B cell (primary cell): ENCODE measurements around the gene TRAF3. TPM values are rescaled to one million over a fixed set of nuclear protein-coding genes. Genes with fewer than 3 reads are reported as not detected.

ENCODE experiments used
- ATAC-seq: fragments of 200-7000 bp; cut with Tn5 transposase; one replicate; pipeline ENCODE4 v1.10.0; 2021; ENCODE audit warnings: low read depth, mild to moderate bottlenecking, moderate number of reproducible peaks, moderate library complexity
- CTCF ChIA-PET: fragments of 350-600 bp; sonication (Branson Sonifier 250); formaldehyde crosslinking; loops from one replicate; lab custom pipeline; 2021; ENCODE audit warnings: antibody characterized with exemption, inconsistent platforms; lab: Charles Lee
- POLR2A ChIA-PET: fragments of 350-600 bp; sonication (Branson Sonifier 250); formaldehyde crosslinking; loops from one replicate; lab custom pipeline; 2021; ENCODE audit warnings: antibody characterized with exemption; lab: Charles Lee
- DNase-seq: peaks from one replicate; pipeline ENCODE4 v3.0.0; 2013
- H2AFZ ChIP-seq: 2 replicates; pipeline ENCODE4 v1.6.1; 2012; ENCODE audit warnings: mild to moderate bottlenecking, low read depth, low read length; ENCODE audit not compliant: insufficient read depth, poor library complexity, severe bottlenecking
- H3K27ac ChIP-seq, 2 donors: 1 replicate in 1 of 2; 2 replicates in 1 of 2; pipeline ENCODE4 v1.5.1; 2012 to 2013; ENCODE audit warnings: low read length in 2 of 2, mild to moderate bottlenecking in 2 of 2, moderate library complexity in 1 of 2
- H3K27me3 ChIP-seq, 4 experiments: fragments of 200-600 bp in 1 of 4; sonication (generic) in 1 of 4; replicated peaks in 1 of 4; 1 replicate in 2 of 4; 2 replicates in 2 of 4; pipeline versions ENCODE4 v1.6.1 to v1.7.0; 2013 to 2016; ENCODE audit warnings: low read length in 3 of 4, mild to moderate bottlenecking in 2 of 4, mixed read lengths in 1 of 4, moderate library complexity in 1 of 4; ENCODE audit not compliant: insufficient read depth in 4 of 4, control insufficient read depth in 3 of 4; ENCODE audit errors: control extremely low read depth in 1 of 4
- H3K36me3 ChIP-seq, 2 experiments: replicated peaks in 1 of 2; 1 replicate in 1 of 2; 2 replicates in 1 of 2; pipeline versions ENCODE4 v1.6.1 to v1.7.1; 2013; ENCODE audit warnings: low read length in 1 of 2; ENCODE audit not compliant: insufficient read depth in 2 of 2, control insufficient read depth in 1 of 2; ENCODE audit errors: control extremely low read depth in 1 of 2, extremely low read depth in 1 of 2
- H3K4me1 ChIP-seq, 2 donors: fragments of 200-600 bp in 1 of 2; sonication (generic) in 1 of 2; 1 replicate in 1 of 2; 2 replicates in 1 of 2; pipeline versions ENCODE4 v1.5.1 to v1.6.1; 2013 to 2017; ENCODE audit warnings: low read length in 2 of 2; ENCODE audit not compliant: control insufficient read depth in 2 of 2, insufficient read depth in 2 of 2
- H3K4me2 ChIP-seq: replicated peaks from 2 replicates; pipeline ENCODE3; 2012; ENCODE audit warnings: mild to moderate bottlenecking, low read depth, low read length; ENCODE audit not compliant: poor library complexity, severe bottlenecking
- H3K4me3 ChIP-seq, 5 experiments: fragments of 200-600 bp in 1 of 5; sonication (generic) in 1 of 5; 1 replicate in 3 of 5; 2 replicates in 2 of 5; pipeline versions ENCODE4 v1.5.1 to v1.7.0; 2011 to 2016; ENCODE audit warnings: low read length in 4 of 5, mild to moderate bottlenecking in 4 of 5, low read depth in 2 of 5, control low read depth in 1 of 5, moderate library complexity in 1 of 5; ENCODE audit not compliant: insufficient read depth in 1 of 5; ENCODE audit errors: control extremely low read depth in 1 of 5, extremely low read depth in 1 of 5
- H3K79me2 ChIP-seq: fragments of 200-600 bp; sonication (generic); one replicate; pipeline ENCODE4 v1.6.0; 2016; ENCODE audit warnings: low read length; ENCODE audit not compliant: control insufficient read depth, insufficient read depth
- H3K9ac ChIP-seq: fragments of 200-600 bp; sonication (generic); 2 replicates; pipeline ENCODE4 v1.6.1; 2017; ENCODE audit warnings: mild to moderate bottlenecking, low read length, moderate library complexity
- H3K9me3 ChIP-seq, 3 donors: one replicate each; pipeline versions ENCODE4 v1.6.1 to v1.7.1; 2013; ENCODE audit warnings: low read length in 2 of 3; ENCODE audit not compliant: control insufficient read depth in 2 of 3, insufficient read depth in 1 of 3; ENCODE audit errors: control extremely low read depth in 1 of 3
- H4K20me1 ChIP-seq: 2 replicates; pipeline ENCODE4 v1.6.0; 2012; ENCODE audit warnings: mild to moderate bottlenecking, low read length; ENCODE audit not compliant: insufficient read depth, control insufficient read depth, poor library complexity, severe bottlenecking
- H3K27ac Mint-ChIP-seq: one replicate; pipeline ENCODE4 v1.8.0; 2021; ENCODE audit warnings: mixed read lengths
- H3K27me3 Mint-ChIP-seq: one replicate; pipeline ENCODE4 v1.8.0; 2021; ENCODE audit warnings: mixed read lengths
- H3K4me1 Mint-ChIP-seq: one replicate; pipeline ENCODE4 v1.8.0; 2021; ENCODE audit warnings: mixed read lengths
- H3K4me3 Mint-ChIP-seq: one replicate; pipeline ENCODE4 v1.8.0; 2021; ENCODE audit warnings: mixed read lengths
- H3K9me3 Mint-ChIP-seq: one replicate; pipeline ENCODE4 v1.8.0; 2022; ENCODE audit warnings: mixed read lengths; ENCODE audit not compliant: insufficient read depth
- CTCF ChIP-seq: fragments of 200-600 bp; IDR thresholded peaks from one replicate; pipeline ENCODE4 v1.8.0; 2022; ENCODE audit warnings: antibody characterized with exemption, mild to moderate bottlenecking
- EZH2 ChIP-seq: IDR thresholded peaks from 2 replicates; pipeline ENCODE4 v1.6.1; 2012; ENCODE audit warnings: borderline replicate concordance, low read depth, mild to moderate bottlenecking, moderate library complexity, low read length; ENCODE audit not compliant: insufficient read depth, poor library complexity, severe bottlenecking
- WGBS: methylation state at CpG from one replicate; pipeline ENCODE4 v1.1.5; 2013; ENCODE audit warnings: missing lambda C conversion rate; ENCODE audit not compliant: insufficient coverage; 5-methylcytosine and 5-hydroxymethylcytosine counted together
- intact Hi-C: fragments of 100-400 bp; cut with micrococcal nuclease; formaldehyde crosslinking; loops from one replicate; pipeline ENCODE4 v1.10.0; 2022
- polyA plus RNA-seq: library from polyadenylated mRNA; depleted of rRNA; stranded (reverse); fragments of >200 nt; gene quantifications from 2 replicates; pipeline ENCODE4 v1.2.3, GENCODE V29; 2012
- total RNA-seq, 2 donors: library from RNA; stranded (reverse); fragments of 120-200 nt in 1 of 2; gene quantifications; 1 replicate in 1 of 2; 2 replicates in 1 of 2; pipeline versions ENCODE4 v1.2.3 to v1.2.4, GENCODE V29; 2013 to 2022

The TRAF3 gene
- total and polyA plus RNA-seq, 2 donors (not counting 1 experiment from before 2014, with no cell fraction given) = 42.8 to 89.8 TPM

- Histone ChIP-seq H3K4me2 (peak overlapping the region; percentile 62), H3K9ac (peak overlapping the region; percentile 44), H3K36me3 (peaks cover 0 to 17% of the 10 kb centered on the region in 2 experiments), H3K4me3 (peak overlapping the region in 2 of 5 experiments; percentile 3 to 46), H4K20me1 (peaks cover 47% of the 10 kb centered on the region), H3K9me3 (no peaks in the 10 kb centered on the region), H3K27me3 (no peaks in the 10 kb centered on the region), H3K27ac (peak overlapping the region; percentile 39 to 76), H3K4me1 (peaks cover 8 to 17% of the 10 kb centered on the region in 2 donors), H3K79me2 (peaks cover 90% of the 10 kb centered on the region), H2AFZ (no peak overlapping the region)
- Mint-ChIP-seq H3K27ac (peak overlapping the region; percentile 74), H3K4me1 (peaks cover 25% of the 10 kb centered on the region), H3K27me3 (no peaks in the 10 kb centered on the region), H3K4me3 (peak overlapping the region; percentile 42), H3K9me3 (no peaks in the 10 kb centered on the region)
- TF ChIP-seq EZH2 (no peak), CTCF (no peak)
- WGBS = 30% methylated on average over 5 of the region's 6 CpGs
- ATAC-seq (peak; percentile 7), DNase-seq (peak; percentile 32)
- ChIA-PET POLR2A (interaction anchor here (0.7 kb wide), 1 partner anchor 153 kb away, joined by 3 read pairs; no protein-coding TSS in a partner anchor), CTCF (interaction anchor here (0.6 to 1.4 kb wide), 3 partner anchors 153 to 253 kb away, joined by 4 to 7 read pairs (median 5); no protein-coding TSS in a partner anchor)
- intact Hi-C loops = no loop called here
These were observed 72.5 kb downstream of the TRAF3 start for GRCh38 chr14:102849526-102850379.

- DNase-seq = no peak
- H3K27me3 Mint-ChIP-seq = no peaks in the 10 kb centered on the region
- H3K4me3 Mint-ChIP-seq = no peak overlapping the region
- Histone ChIP-seq H2AFZ (no peak overlapping the region), H3K4me2 (no peak overlapping the region), H3K4me1 (peaks cover 8 to 17% of the 10 kb centered on the region in 2 donors), H3K9ac (no peak overlapping the region), H3K27me3 (no peaks in the 10 kb centered on the region), H4K20me1 (peaks cover 41% of the 10 kb centered on the region), H3K27ac (no peak overlapping the region), H3K79me2 (peaks cover 95% of the 10 kb centered on the region), H3K4me3 (no peak overlapping the region), H3K9me3 (peaks cover 2 to 7% (median 2%) of the 10 kb centered on the region in 3 donors), H3K36me3 (peaks cover 0 to 31% of the 10 kb centered on the region in 2 experiments)
- no peak for TF ChIP-seq CTCF
- no peak for TF ChIP-seq EZH2
- 100% methylated on average over 3 of the region's 7 CpGs for WGBS
- ATAC-seq = no peak
- H3K27ac Mint-ChIP-seq = no peak overlapping the region
- intact Hi-C loops = no loop called here
- peaks cover 27% of the 10 kb centered on the region for H3K4me1 Mint-ChIP-seq
- ChIA-PET POLR2A (no interaction called here), CTCF (no interaction called here)
- H3K9me3 Mint-ChIP-seq = no peaks in the 10 kb centered on the region
These were observed 76.4 kb downstream of the TRAF3 start for GRCh38 chr14:102853648-102854047.
